CD4-positive, alpha-beta T cell treated with Interleukin-6 for 4 hours (primary cell): Measurements from ENCODE around the gene ZC3HAV1.
"Not testable (repeated sequence)": the region's sequence is repeated elsewhere in the genome, so short reads cannot be mapped to it uniquely, and the experiment has no call there.

ENCODE experiments used
- DNase-seq: peaks from one replicate; pipeline ENCODE4 v3.0.0-alpha.2; 2020; ENCODE audit warnings: mixed read lengths

Gene ZC3HAV1

GRCh38 chr7:139112316-139112715 lies 2.8 kb upstream of the ZC3HAV1 start:
- DNase-seq, result no peak

GRCh38 chr7:139111811-139112301 lies 2.3 kb upstream of the ZC3HAV1 start:
- no peak for DNase-seq

- DNase-seq, result no peak
These were observed 1.6 kb upstream of the ZC3HAV1 start for GRCh38 chr7:139111147-139111546.

- DNase-seq, result no peak
These were observed 477 bp upstream of the ZC3HAV1 start for GRCh38 chr7:139109983-139110411.

- DNase-seq, result peak; percentile 40
These were observed 993 bp downstream of the ZC3HAV1 start for GRCh38 chr7:139108266-139109187.

- no peak for DNase-seq
These were observed 2.6 kb downstream of the ZC3HAV1 start for GRCh38 chr7:139106959-139107358.

- not testable (repeated sequence) for DNase-seq
These were observed 3.3 kb downstream of the ZC3HAV1 start for GRCh38 chr7:139106227-139106626.

- DNase-seq, result no peak
These were observed 4.0 kb downstream of the ZC3HAV1 start for GRCh38 chr7:139105484-139105883.

- DNase-seq, result peak; percentile 60
These were observed 5.4 kb downstream of the ZC3HAV1 start for GRCh38 chr7:139104091-139104450.

- DNase-seq, result no peak
These were observed 6.3 kb downstream of the ZC3HAV1 start for GRCh38 chr7:139103057-139103815.

GRCh38 chr7:139101637-139102158 lies 7.8 kb downstream of the ZC3HAV1 start:
- not testable (repeated sequence) for DNase-seq

- no peak for DNase-seq
These were observed 10.2 kb downstream of the ZC3HAV1 start for GRCh38 chr7:139099172-139099947.

- DNase-seq, result peak; percentile 84
These were observed 14.3 kb downstream of the ZC3HAV1 start for GRCh38 chr7:139095194-139095659.

- DNase-seq, result no peak
These were observed 14.9 kb downstream of the ZC3HAV1 start for GRCh38 chr7:139094596-139094995.

GRCh38 chr7:139094030-139094429 lies 15.5 kb downstream of the ZC3HAV1 start:
- DNase-seq, result no peak

- not testable (repeated sequence) for DNase-seq
These were observed 16.0 kb downstream of the ZC3HAV1 start for GRCh38 chr7:139093512-139093911.

- DNase-seq, result no peak
These were observed 17.3 kb downstream of the ZC3HAV1 start for GRCh38 chr7:139092090-139092796.

- DNase-seq, result no peak
These were observed 17.9 kb downstream of the ZC3HAV1 start for GRCh38 chr7:139091677-139091996.

GRCh38 chr7:139089118-139089517 lies 20.4 kb downstream of the ZC3HAV1 start:
- DNase-seq, result no peak

GRCh38 chr7:139088268-139088667 lies 21.3 kb downstream of the ZC3HAV1 start:
- no peak for DNase-seq

- no peak for DNase-seq
These were observed 22.3 kb downstream of the ZC3HAV1 start for GRCh38 chr7:139087212-139087611.

GRCh38 chr7:139086454-139086853 lies 23.1 kb downstream of the ZC3HAV1 start:
- no peak for DNase-seq
